WTC11 (cell line): ENCODE measurements around the gene METTL24. TPM values are rescaled to one million over a fixed set of nuclear protein-coding genes. Genes with fewer than 3 reads are reported as not detected.

Source experiments
- ATAC-seq: fragments of 200-7000 bp; cut with Tn5 transposase; 2 replicates; pipeline ENCODE4 v1.10.0; 2021; ENCODE audit warnings: mild to moderate bottlenecking, moderate library complexity
- CTCF ChIA-PET: fragments of 300-600 bp; sonication (Branson Sonifier 250); formaldehyde crosslinking; loops from one replicate; lab custom pipeline; 2021; ENCODE audit warnings: antibody characterized with exemption; lab: Charles Lee
- POLR2A ChIA-PET: fragments of 350-600 bp; sonication (Branson Sonifier 250); formaldehyde crosslinking; loops from one replicate; lab custom pipeline; 2021; ENCODE audit warnings: antibody characterized with exemption; lab: Charles Lee
- DNase-seq: peaks from one replicate; pipeline ENCODE4 v3.0.0; 2021; ENCODE audit warnings: low spot score
- H3K27ac Mint-ChIP-seq: 2 replicates; pipeline ENCODE4 v1.8.0; 2021; ENCODE audit warnings: mixed read lengths
- H3K27me3 Mint-ChIP-seq: 2 replicates; pipeline ENCODE4 v1.8.0; 2021; ENCODE audit warnings: low read depth, mild to moderate bottlenecking, moderate library complexity, mixed read lengths
- H3K36me3 Mint-ChIP-seq: 2 replicates; pipeline ENCODE4 v1.8.0; 2021; ENCODE audit warnings: mixed read lengths
- H3K4me1 Mint-ChIP-seq: 2 replicates; pipeline ENCODE4 v1.8.0; 2022; ENCODE audit warnings: mixed read lengths
- H3K4me3 Mint-ChIP-seq: 2 replicates; pipeline ENCODE4 v1.8.0; 2021; ENCODE audit warnings: mild to moderate bottlenecking, moderate library complexity, mixed read lengths
- H3K9me3 Mint-ChIP-seq: 2 replicates; pipeline ENCODE4 v1.8.0; 2021; ENCODE audit warnings: mixed read lengths
- ATF1 ChIP-seq: sonication (generic); formaldehyde crosslinking; IDR thresholded peaks from 2 replicates; pipeline ENCODE4 v1.8.1; 2023; ENCODE audit warnings: mild to moderate bottlenecking, moderate library complexity, missing genetic modification reagents
- ATF2 ChIP-seq: sonication (generic); formaldehyde crosslinking; IDR thresholded peaks from 2 replicates; pipeline ENCODE4 v1.8.1; 2022; ENCODE audit warnings: low read depth, missing genetic modification reagents, borderline replicate concordance
- E2F1 ChIP-seq: sonication (generic); formaldehyde crosslinking; IDR thresholded peaks from 2 replicates; pipeline ENCODE4 v1.8.0; 2022; ENCODE audit warnings: mild to moderate bottlenecking, missing genetic modification reagents
- ELF4 ChIP-seq: sonication (generic); formaldehyde crosslinking; IDR thresholded peaks from 2 replicates; pipeline ENCODE4 v1.8.1; 2022; ENCODE audit warnings: low read depth, mild to moderate bottlenecking, moderate library complexity, missing genetic modification reagents
- ETV6 ChIP-seq: sonication (generic); formaldehyde crosslinking; IDR thresholded peaks from 2 replicates; pipeline ENCODE4 v1.8.1; 2022; ENCODE audit warnings: mild to moderate bottlenecking, missing genetic modification reagents
- FOXP1 ChIP-seq: sonication (generic); formaldehyde crosslinking; IDR thresholded peaks from 2 replicates; pipeline ENCODE4 v1.8.0; 2022; ENCODE audit warnings: missing genetic modification reagents, mild to moderate bottlenecking, moderate library complexity, borderline replicate concordance
- HMGA2 ChIP-seq: fragments of 250-450 bp; sonication (Bioruptor Pico); IDR thresholded peaks from 2 replicates; pipeline ENCODE4 v1.4.0; 2021; ENCODE audit warnings: mild to moderate bottlenecking, moderate library complexity
- IRF2 ChIP-seq: sonication (generic); formaldehyde crosslinking; IDR thresholded peaks from 2 replicates; pipeline ENCODE4 v1.8.0; 2022; ENCODE audit warnings: low read depth, missing genetic modification reagents, borderline replicate concordance
- JAZF1 ChIP-seq: fragments of 250-450 bp; sonication (Bioruptor Pico); IDR thresholded peaks from 2 replicates; pipeline ENCODE4 v1.9.0; 2021; ENCODE audit warnings: moderate library complexity, mild to moderate bottlenecking, inconsistent platforms
- JUN ChIP-seq: sonication (generic); formaldehyde crosslinking; IDR thresholded peaks from 2 replicates; pipeline ENCODE4 v1.8.0; 2023; ENCODE audit warnings: mild to moderate bottlenecking, missing genetic modification reagents
- MAX ChIP-seq: sonication (generic); formaldehyde crosslinking; IDR thresholded peaks from 2 replicates; pipeline ENCODE4 v1.8.0; 2022; ENCODE audit warnings: mild to moderate bottlenecking, missing genetic modification reagents
- MXD4 ChIP-seq: fragments of 250-450 bp; sonication (Bioruptor Pico); IDR thresholded peaks from 2 replicates; pipeline ENCODE4 v1.8.0; 2021; ENCODE audit warnings: mild to moderate bottlenecking, moderate library complexity, borderline replicate concordance
- NFE2L1 ChIP-seq: sonication (generic); formaldehyde crosslinking; IDR thresholded peaks from 2 replicates; pipeline ENCODE4 v1.8.1; 2023; ENCODE audit warnings: missing genetic modification reagents
- NR3C1 ChIP-seq: sonication (generic); formaldehyde crosslinking; conservative IDR thresholded peaks from 2 replicates; pipeline ENCODE4 v1.8.1; 2023; ENCODE audit warnings: low read depth, mild to moderate bottlenecking, missing genetic modification reagents
- PRRX2 ChIP-seq: fragments of 250-450 bp; sonication (Bioruptor Pico); IDR thresholded peaks from 2 replicates; pipeline ENCODE4 v1.8.0; 2021; ENCODE audit warnings: mild to moderate bottlenecking
- RORB ChIP-seq: fragments of 250-450 bp; sonication (Bioruptor Pico); IDR thresholded peaks from 2 replicates; pipeline ENCODE4 v1.9.0; 2021; ENCODE audit warnings: mild to moderate bottlenecking
- USF2 ChIP-seq: sonication (generic); formaldehyde crosslinking; IDR thresholded peaks from 2 replicates; pipeline ENCODE4 v1.8.1; 2023; ENCODE audit warnings: mild to moderate bottlenecking, missing genetic modification reagents, moderate library complexity
- total RNA-seq: library from RNA; stranded (reverse); gene quantifications from 3 replicates; pipeline ENCODE4 v1.2.3, GENCODE V29; 2021
- TF ChIP-seq, protein P1 (sequence below): sonication (generic); formaldehyde crosslinking; IDR thresholded peaks from 2 replicates; pipeline ENCODE4 v1.8.1; 2023; ENCODE audit warnings: mild to moderate bottlenecking, missing genetic modification reagents
- TF ChIP-seq, protein P2 (sequence below): sonication (generic); formaldehyde crosslinking; IDR thresholded peaks from 2 replicates; pipeline ENCODE4 v1.8.1; 2023; ENCODE audit warnings: mild to moderate bottlenecking, missing genetic modification reagents, borderline replicate concordance
- TF ChIP-seq, protein P3 (sequence below): sonication (generic); formaldehyde crosslinking; conservative IDR thresholded peaks from 2 replicates; pipeline ENCODE4 v1.8.1; 2022; ENCODE audit warnings: mild to moderate bottlenecking, missing genetic modification reagents

Gene METTL24
- total RNA-seq, 1 experiment from 2014 or later, result 0.31 TPM

DNA sequence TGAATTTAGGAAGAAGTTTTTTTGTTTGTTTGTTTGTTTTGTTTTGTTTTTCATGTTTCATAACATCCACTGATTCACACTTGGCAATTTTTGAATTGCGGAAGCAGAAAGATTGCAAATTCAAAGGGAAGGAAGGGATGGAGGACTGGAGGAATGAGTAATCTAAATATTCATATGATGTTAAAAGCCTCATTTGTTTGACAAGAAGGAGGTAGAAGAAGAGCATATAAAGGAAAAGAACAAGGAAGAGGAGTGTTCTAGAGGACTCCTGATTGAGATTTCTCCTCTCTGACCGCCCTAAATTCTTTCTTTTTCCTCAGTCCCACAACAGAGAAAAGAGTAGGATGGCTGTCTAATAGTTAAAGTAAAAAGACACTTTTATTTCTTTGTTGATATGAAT lies 88.5 kb downstream of the METTL24 start:
- ATAC-seq (no peak), DNase-seq (no peak)
- TF ChIP-seq ELF4 (CRISPR knock-in tag) (no peak), FOXP1 (CRISPR knock-in tag) (no peak), MAX (no peak), JAZF1 (CRISPR knock-in tag) (no peak), NR3C1 (CRISPR knock-in tag) (no peak), ATF1 (CRISPR knock-in tag) (no peak), E2F1 (no peak), USF2 (CRISPR knock-in tag) (no peak), IRF2 (CRISPR knock-in tag) (no peak), MXD4 (CRISPR knock-in tag) (no peak)
- TF ChIP-seq, protein P1, sequence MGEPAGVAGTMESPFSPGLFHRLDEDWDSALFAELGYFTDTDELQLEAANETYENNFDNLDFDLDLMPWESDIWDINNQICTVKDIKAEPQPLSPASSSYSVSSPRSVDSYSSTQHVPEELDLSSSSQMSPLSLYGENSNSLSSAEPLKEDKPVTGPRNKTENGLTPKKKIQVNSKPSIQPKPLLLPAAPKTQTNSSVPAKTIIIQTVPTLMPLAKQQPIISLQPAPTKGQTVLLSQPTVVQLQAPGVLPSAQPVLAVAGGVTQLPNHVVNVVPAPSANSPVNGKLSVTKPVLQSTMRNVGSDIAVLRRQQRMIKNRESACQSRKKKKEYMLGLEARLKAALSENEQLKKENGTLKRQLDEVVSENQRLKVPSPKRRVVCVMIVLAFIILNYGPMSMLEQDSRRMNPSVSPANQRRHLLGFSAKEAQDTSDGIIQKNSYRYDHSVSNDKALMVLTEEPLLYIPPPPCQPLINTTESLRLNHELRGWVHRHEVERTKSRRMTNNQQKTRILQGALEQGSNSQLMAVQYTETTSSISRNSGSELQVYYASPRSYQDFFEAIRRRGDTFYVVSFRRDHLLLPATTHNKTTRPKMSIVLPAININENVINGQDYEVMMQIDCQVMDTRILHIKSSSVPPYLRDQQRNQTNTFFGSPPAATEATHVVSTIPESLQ (CRISPR knock-in tag), result no peak
- TF ChIP-seq, protein P2, sequence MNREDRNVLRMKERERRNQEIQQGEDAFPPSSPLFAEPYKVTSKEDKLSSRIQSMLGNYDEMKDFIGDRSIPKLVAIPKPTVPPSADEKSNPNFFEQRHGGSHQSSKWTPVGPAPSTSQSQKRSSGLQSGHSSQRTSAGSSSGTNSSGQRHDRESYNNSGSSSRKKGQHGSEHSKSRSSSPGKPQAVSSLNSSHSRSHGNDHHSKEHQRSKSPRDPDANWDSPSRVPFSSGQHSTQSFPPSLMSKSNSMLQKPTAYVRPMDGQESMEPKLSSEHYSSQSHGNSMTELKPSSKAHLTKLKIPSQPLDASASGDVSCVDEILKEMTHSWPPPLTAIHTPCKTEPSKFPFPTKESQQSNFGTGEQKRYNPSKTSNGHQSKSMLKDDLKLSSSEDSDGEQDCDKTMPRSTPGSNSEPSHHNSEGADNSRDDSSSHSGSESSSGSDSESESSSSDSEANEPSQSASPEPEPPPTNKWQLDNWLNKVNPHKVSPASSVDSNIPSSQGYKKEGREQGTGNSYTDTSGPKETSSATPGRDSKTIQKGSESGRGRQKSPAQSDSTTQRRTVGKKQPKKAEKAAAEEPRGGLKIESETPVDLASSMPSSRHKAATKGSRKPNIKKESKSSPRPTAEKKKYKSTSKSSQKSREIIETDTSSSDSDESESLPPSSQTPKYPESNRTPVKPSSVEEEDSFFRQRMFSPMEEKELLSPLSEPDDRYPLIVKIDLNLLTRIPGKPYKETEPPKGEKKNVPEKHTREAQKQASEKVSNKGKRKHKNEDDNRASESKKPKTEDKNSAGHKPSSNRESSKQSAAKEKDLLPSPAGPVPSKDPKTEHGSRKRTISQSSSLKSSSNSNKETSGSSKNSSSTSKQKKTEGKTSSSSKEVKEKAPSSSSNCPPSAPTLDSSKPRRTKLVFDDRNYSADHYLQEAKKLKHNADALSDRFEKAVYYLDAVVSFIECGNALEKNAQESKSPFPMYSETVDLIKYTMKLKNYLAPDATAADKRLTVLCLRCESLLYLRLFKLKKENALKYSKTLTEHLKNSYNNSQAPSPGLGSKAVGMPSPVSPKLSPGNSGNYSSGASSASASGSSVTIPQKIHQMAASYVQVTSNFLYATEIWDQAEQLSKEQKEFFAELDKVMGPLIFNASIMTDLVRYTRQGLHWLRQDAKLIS (CRISPR knock-in tag), result no peak
- TF ChIP-seq, protein P3, sequence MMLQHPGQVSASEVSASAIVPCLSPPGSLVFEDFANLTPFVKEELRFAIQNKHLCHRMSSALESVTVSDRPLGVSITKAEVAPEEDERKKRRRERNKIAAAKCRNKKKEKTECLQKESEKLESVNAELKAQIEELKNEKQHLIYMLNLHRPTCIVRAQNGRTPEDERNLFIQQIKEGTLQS, result no peak
- Mint-ChIP-seq H3K4me3 (peak overlapping the region; percentile 35), H3K27me3 (no peaks in the 10 kb centered on the region), H3K4me1 (peaks cover 24% of the 10 kb centered on the region), H3K9me3 (peaks cover 14% of the 10 kb centered on the region), H3K27ac (peak overlapping the region; percentile 87), H3K36me3 (no peaks in the 10 kb centered on the region; the same call in 1 of the 2 replicates)
- ChIA-PET CTCF (no interaction called here), POLR2A (interaction anchor here (0.9 kb wide), 1 partner anchor 12 kb away, joined by 4 read pairs; no protein-coding TSS in a partner anchor)

GRCh38 chr6:110266996-110267395 lies 91.2 kb downstream of the METTL24 start:
- Mint-ChIP-seq H3K27me3 (no peaks in the 10 kb centered on the region), H3K4me3 (no peak overlapping the region), H3K27ac (no peak overlapping the region), H3K36me3 (no peaks in the 10 kb centered on the region; the same call in 1 of the 2 replicates), H3K9me3 (peaks cover 12% of the 10 kb centered on the region), H3K4me1 (peaks cover 15% of the 10 kb centered on the region)
- TF ChIP-seq JUN (CRISPR knock-in tag), result no peak
- no peak for TF ChIP-seq PRRX2 (CRISPR knock-in tag)
- TF ChIP-seq ETV6 (CRISPR knock-in tag), result no peak
- TF ChIP-seq RORB (CRISPR knock-in tag), result no peak
- no peak for TF ChIP-seq ATF2 (CRISPR knock-in tag)
- no peak for TF ChIP-seq NFE2L1 (CRISPR knock-in tag)
- no peak for TF ChIP-seq FOXP1 (CRISPR knock-in tag)
- no peak for TF ChIP-seq HMGA2 (CRISPR knock-in tag)
- TF ChIP-seq, protein P1 (CRISPR knock-in tag), result no peak
- ChIA-PET CTCF (no interaction called here), POLR2A (no interaction called here)
- no peak for DNase-seq
- ATAC-seq, result no peak
